Measurements from ENCODE around the gene MELK. TPM values are rescaled to one million over a fixed set of nuclear protein-coding genes. Genes with fewer than 3 reads are reported as not detected.
"Not testable (repeated sequence)": the region's sequence is repeated elsewhere in the genome, so short reads cannot be mapped to it uniquely, and the experiment has no call there.

Gene MELK
- total and polyA plus RNA-seq, 2 of the 13 experiments (the other 11 are each of a cell fraction or from before 2014, with no cell fraction given) = 16.7 to 50.4 TPM

DNA sequence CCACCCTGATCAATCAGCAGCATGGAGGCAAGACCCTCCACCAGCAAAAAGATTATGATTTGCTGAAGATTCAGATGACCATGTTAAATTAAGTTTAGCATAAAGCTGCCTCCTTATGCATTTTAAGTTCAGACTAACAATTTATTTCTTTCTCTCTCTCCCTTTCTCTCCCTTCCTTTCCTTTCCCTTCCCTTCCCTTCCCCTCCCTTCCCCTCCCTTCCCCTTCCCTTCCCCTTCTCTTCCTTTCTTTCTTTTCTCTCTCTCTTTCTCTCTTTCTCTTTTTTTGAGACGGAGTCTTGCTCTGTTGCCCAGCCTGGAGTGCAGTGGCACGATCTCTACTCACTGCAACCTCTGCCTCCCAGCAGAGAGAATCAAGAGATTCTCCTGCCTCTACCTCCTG is 1.4 kb upstream of the MELK start:
- ChIA-PET POLR2A (no interaction called here), CTCF (ENCODE audit: low intra/inter-chr PET ratio, low total read pairs) (no interaction called here)
- in situ Hi-C loops (cut with HindIII; ENCODE audit: extremely low pct_ligation_motif_present, low pct_unique_long_range_greater_than_20kb) (no loop called here), intact Hi-C loops (cut with micrococcal nuclease; ENCODE audit: unreplicated experiment) (no loop called here)
- Histone ChIP-seq H4K20me1 (ENCODE audit: insufficient read depth, low read length) (no peaks in the 10 kb centered on the region), H3K36me3 (replicated peaks in 1 of 2; ENCODE audit: control insufficient read depth in 1 of 2, insufficient read depth in 2 of 2, low read length in 2 of 2) (no peaks in the 10 kb centered on the region), H3K4me3 (replicated peaks in 1 of 3; ENCODE audit: insufficient read depth in 1 of 3, low read depth in 2 of 3, low read length in 3 of 3) (no peak overlapping the region), H2AFZ (ENCODE audit: low read length) (no peak overlapping the region), H3K4me2 (ENCODE audit: low read depth, low read length) (peak overlapping the region; percentile 36; the same call in 1 of the 2 replicates), H3K9ac (ENCODE audit: insufficient read depth, low read depth, low read length) (no peak overlapping the region), H3K9me3 (ENCODE audit: low read length) (no peaks in the 10 kb centered on the region), H3K27me3 (ENCODE audit: control insufficient read depth in 1 of 2, insufficient read depth in 2 of 2, low read length in 2 of 2) (no peaks in the 10 kb centered on the region; a peak in 1 of 5 replicates), H3K4me1 (ENCODE audit: insufficient read depth, low read length) (peaks cover 58% of the 10 kb centered on the region), H3K27ac (ENCODE audit: extremely low read length, insufficient read depth, low read length) (no peak overlapping the region), H3K79me2 (ENCODE audit: insufficient read depth, low read length) (peaks cover 28% of the 10 kb centered on the region)
- BruUV-seq (replicated peaks) = no TSS peak
- 80% methylated on average over 2 of the region's 2 CpGs for WGBS (ENCODE audit: low lambda C conversion rate)
- DNase-seq (ENCODE audit: low spot score) = no peak
- FAIRE-seq = no peak
- no peak for ATAC-seq
- TF ChIP-seq PCBP1 (IDR thresholded peaks at IDR 0.05; ENCODE audit: borderline replicate concordance, low read depth, low read length) (0 out of 2 replicates have a peak, but pooled peaks have one; percentile 41), ZNF33A (CRISPR knock-in tag; IDR thresholded peaks at IDR 0.05; ENCODE audit: borderline replicate concordance) (no peak), HNRNPK (IDR thresholded peaks at IDR 0.05; ENCODE audit: low read depth, low read length, poor library complexity, severe bottlenecking) (peak; percentile 89), ZNF75D (CRISPR knock-in tag; IDR thresholded peaks at IDR 0.05; ENCODE audit: borderline replicate concordance) (no peak)

DNA sequence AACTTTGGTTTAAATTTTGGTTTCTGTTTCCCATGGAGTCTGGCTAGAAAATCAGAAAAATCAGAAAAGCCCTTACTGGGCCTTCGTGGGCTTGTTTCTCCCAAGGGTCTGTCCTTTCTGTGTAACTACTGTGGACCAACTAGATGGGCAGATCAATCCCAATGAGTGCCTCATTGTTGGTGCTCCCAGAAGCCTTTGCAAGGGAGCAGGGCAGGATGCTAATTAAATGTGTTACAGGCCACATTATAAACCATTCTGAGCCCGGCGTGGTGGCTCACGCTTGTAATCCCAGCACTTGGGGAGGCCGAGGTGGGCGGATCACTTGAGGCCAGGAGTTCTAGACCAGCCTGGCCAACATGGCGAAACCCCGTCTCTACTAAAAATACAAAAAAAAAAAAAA is 1.4 kb downstream of the MELK start:
- BruUV-seq (replicated peaks); CTCF ChIA-PET (ENCODE audit: low intra/inter-chr PET ratio, low total read pairs); DNase-seq (ENCODE audit: low spot score); FAIRE-seq; ATAC-seq; intact Hi-C loops (cut with micrococcal nuclease; ENCODE audit: unreplicated experiment); H3K27me3 ChIP-seq (ENCODE audit: control insufficient read depth in 1 of 2, insufficient read depth in 2 of 2, low read length in 2 of 2); H4K20me1 ChIP-seq (ENCODE audit: insufficient read depth, low read length); H3K36me3 ChIP-seq (replicated peaks in 1 of 2; ENCODE audit: control insufficient read depth in 1 of 2, insufficient read depth in 2 of 2, low read length in 2 of 2); H3K9me3 ChIP-seq (ENCODE audit: low read length); in situ Hi-C loops (cut with HindIII; ENCODE audit: extremely low pct_ligation_motif_present, low pct_unique_long_range_greater_than_20kb): not testable (repeated sequence)
- H3K27ac ChIP-seq (ENCODE audit: extremely low read length, insufficient read depth, low read length) = peak overlapping the region; percentile 76
- H3K4me3 ChIP-seq (replicated peaks in 1 of 3; ENCODE audit: insufficient read depth in 1 of 3, low read depth in 2 of 3, low read length in 3 of 3) = peak overlapping the region; percentile 71 to 95 (median 87)
- peaks cover 45% of the 10 kb centered on the region for H3K79me2 ChIP-seq (ENCODE audit: insufficient read depth, low read length)
- POLR2A ChIA-PET = interaction anchor here (0.9 kb wide), 1 partner anchor 172 kb away, joined by 3 read pairs; no protein-coding TSS in a partner anchor
- 93% methylated on average over 8 of the region's 8 CpGs for whole genome bisulfite sequencing (ENCODE audit: low lambda C conversion rate)
- peak overlapping the region; percentile 75 for H3K9ac ChIP-seq (ENCODE audit: insufficient read depth, low read depth, low read length)
- peaks cover 60% of the 10 kb centered on the region for H3K4me1 ChIP-seq (ENCODE audit: insufficient read depth, low read length)
- peak overlapping the region; percentile 76 for H2AFZ ChIP-seq (ENCODE audit: low read length)
- TF ChIP-seq ZNF143 (CRISPR knock-in tag; IDR thresholded peaks at IDR 0.05) = peak; percentile 59
- peak overlapping the region; percentile 83 for H3K4me2 ChIP-seq (ENCODE audit: low read depth, low read length)
